Liver (tissue), 9 donors: ENCODE data around the gene GRM3. TPM values are rescaled to one million over a fixed set of nuclear protein-coding genes. Genes with fewer than 3 reads are reported as not detected.

Source experiments
- DNase-seq: peaks from one replicate; pipeline ENCODE4 v3.0.0-alpha.2; 2017; ENCODE audit warnings: low spot score
- H3K27ac ChIP-seq, 2 donors: one replicate each; pipeline ENCODE4 v1.7.0; 2013; ENCODE audit warnings: inconsistent platforms in 2 of 2, low read length in 2 of 2, control low read depth in 1 of 2, low read depth in 1 of 2, mild to moderate bottlenecking in 1 of 2
- H3K27me3 ChIP-seq, 4 donors: one replicate each; pipeline versions ENCODE4 v1.6.1 to v1.7.0; 2013; ENCODE audit warnings: low read length in 3 of 4, inconsistent platforms in 1 of 4, mild to moderate bottlenecking in 1 of 4, moderate library complexity in 1 of 4; ENCODE audit not compliant: control insufficient read depth in 4 of 4, insufficient read depth in 4 of 4
- H3K36me3 ChIP-seq, 4 donors: one replicate each; pipeline versions ENCODE4 v1.6.1 to v1.7.0; 2013; ENCODE audit warnings: low read length in 3 of 4, mild to moderate bottlenecking in 3 of 4, low read depth in 1 of 4, moderate library complexity in 1 of 4; ENCODE audit not compliant: control insufficient read depth in 4 of 4, insufficient read depth in 3 of 4
- H3K4me1 ChIP-seq, 4 donors: one replicate each; pipeline versions ENCODE4 v1.6.1 to v1.7.0; 2013; ENCODE audit warnings: low read length in 3 of 4, mild to moderate bottlenecking in 3 of 4, moderate library complexity in 1 of 4; ENCODE audit not compliant: control insufficient read depth in 4 of 4, insufficient read depth in 4 of 4
- H3K4me3 ChIP-seq, 3 donors: one replicate each; pipeline versions ENCODE4 v1.6.1 to v1.7.0; 2013; ENCODE audit warnings: low read length in 3 of 3, control low read depth in 1 of 3, low read depth in 1 of 3, mild to moderate bottlenecking in 1 of 3
- H3K9ac ChIP-seq, 2 donors: one replicate each; pipeline ENCODE4 v1.7.0; 2013; ENCODE audit warnings: low read length in 2 of 2, mild to moderate bottlenecking in 2 of 2, moderate library complexity in 2 of 2, control low read depth in 1 of 2, low read depth in 1 of 2
- H3K9me3 ChIP-seq, 4 donors: one replicate each; pipeline versions ENCODE4 v1.6.1 to v1.7.0; 2013; ENCODE audit warnings: low read length in 3 of 4; ENCODE audit not compliant: control insufficient read depth in 4 of 4
- ATF3 ChIP-seq: IDR thresholded peaks from 2 replicates; pipeline ENCODE4 v1.6.1; 2016; ENCODE audit warnings: antibody characterized with exemption
- CTCF ChIP-seq: fragments of 150-350 bp; IDR thresholded peaks from 2 replicates; pipeline ENCODE4 v1.5.1; 2017; ENCODE audit warnings: improper control_type of control experiment, low read depth, low read length; ENCODE audit not compliant: missing input control
- HNF4A ChIP-seq, 2 donors: conservative IDR thresholded peaks; 2 replicates each; pipeline ENCODE4 v1.6.1; 2016; ENCODE audit warnings: antibody characterized with exemption in 2 of 2, mild to moderate bottlenecking in 2 of 2
- JUND ChIP-seq, 2 donors: IDR thresholded peaks; 2 replicates each; pipeline ENCODE4 v1.6.1; 2016; ENCODE audit warnings: antibody characterized with exemption in 2 of 2
- MAX ChIP-seq: IDR thresholded peaks from 2 replicates; pipeline ENCODE4 v1.6.1; 2016; ENCODE audit warnings: antibody characterized with exemption
- NR2F2 ChIP-seq: IDR thresholded peaks from 2 replicates; pipeline ENCODE4 v1.6.1; 2016; ENCODE audit warnings: antibody characterized with exemption
- RAD21 ChIP-seq, 2 donors: IDR thresholded peaks; 2 replicates each; pipeline ENCODE4 v1.6.1; 2016; ENCODE audit warnings: antibody characterized with exemption in 2 of 2, mild to moderate bottlenecking in 2 of 2
- REST ChIP-seq: IDR thresholded peaks from 2 replicates; pipeline ENCODE4 v1.6.1; 2016; ENCODE audit warnings: antibody characterized with exemption, mild to moderate bottlenecking
- RXRA ChIP-seq, 2 donors: IDR thresholded peaks; 2 replicates each; pipeline ENCODE4 v1.6.1; 2017 to 2018; ENCODE audit warnings: antibody characterized with exemption in 2 of 2, mild to moderate bottlenecking in 1 of 2
- TAF1 ChIP-seq: conservative IDR thresholded peaks from 2 replicates; pipeline ENCODE4 v1.6.1; 2016; ENCODE audit warnings: antibody characterized with exemption, mild to moderate bottlenecking
- WGBS: extraction: QIAGEN DNeasy Blood & Tissue Kit; methylation state at CpG from one replicate; pipeline ENCODE4 v1.1.7; 2013; 5-methylcytosine and 5-hydroxymethylcytosine counted together
- polyA plus RNA-seq, 2 donors: library from polyadenylated mRNA; stranded (reverse) in 1 of 2; unstranded in 1 of 2; fragments of 200-250 nt in 1 of 2; fragments of >200 nt in 1 of 2; fragmentation: Nextera tagmentation in 1 of 2; extraction: Ambion mirVana in 1 of 2; gene quantifications; one replicate each; pipeline versions ENCODE4 v1.2.1 to v1.2.3, GENCODE V29; 2013 to 2015
- total RNA-seq, 2 donors: library from RNA; depleted of rRNA; stranded (reverse); fragments of >200 nt; gene quantifications; one replicate each; pipeline ENCODE4 v1.2.3, GENCODE V29; 2014
- donor health status: healthy.
- donor health status: healthy.
- donor health status: healthy.
- donor health status: healthy.
- donor health status: healthy.

GRM3 gene
- total and polyA plus RNA-seq, 4 donors = 0.08 to 0.09 TPM; not detected in 2

GRCh38 chr7:86876146-86876545 is 232.4 kb downstream of the GRM3 start (continued):
- TF ChIP-seq HNF4A (conservative IDR thresholded peaks at IDR 0.05) (no peak), ATF3 (no peak)

- no peak for DNase-seq
- WGBS = 65% methylated on average over 2 of the region's 2 CpGs
- no peaks in the 10 kb centered on the region for H3K36me3 ChIP-seq
- no peak overlapping the region for H3K4me3 ChIP-seq
- H3K4me1 ChIP-seq = no peaks in the 10 kb centered on the region
- no peaks in the 10 kb centered on the region for H3K27me3 ChIP-seq
- H3K9me3 ChIP-seq = no peaks in the 10 kb centered on the region
- H3K9ac ChIP-seq = no peak overlapping the region
- TF ChIP-seq ATF3 (no peak), REST (no peak), RAD21 (IDR thresholded peaks at IDR 0.05) (no peak), RXRA (IDR thresholded peaks at IDR 0.05) (no peak), NR2F2 (no peak), CTCF (no peak), JUND (IDR thresholded peaks at IDR 0.05) (no peak), TAF1 (no peak)
- H3K27ac ChIP-seq = no peak overlapping the region
These were observed 240.4 kb downstream of the GRM3 start for GRCh38 chr7:86884152-86884551.

- 76% methylated on average over 3 of the region's 3 CpGs for WGBS
- Histone ChIP-seq H3K36me3 (no peaks in the 10 kb centered on the region), H3K27ac (no peak overlapping the region), H3K4me1 (no peaks in the 10 kb centered on the region), H3K27me3 (no peaks in the 10 kb centered on the region), H3K4me3 (no peak overlapping the region), H3K9ac (no peak overlapping the region), H3K9me3 (no peaks in the 10 kb centered on the region)
- DNase-seq = no peak
- TF ChIP-seq MAX (no peak), CTCF (no peak)
These were observed 245.8 kb downstream of the GRM3 start for GRCh38 chr7:86889501-86889900.
